ENCODE data around the gene BPIFA1.

BPIFA1 gene

DNA sequence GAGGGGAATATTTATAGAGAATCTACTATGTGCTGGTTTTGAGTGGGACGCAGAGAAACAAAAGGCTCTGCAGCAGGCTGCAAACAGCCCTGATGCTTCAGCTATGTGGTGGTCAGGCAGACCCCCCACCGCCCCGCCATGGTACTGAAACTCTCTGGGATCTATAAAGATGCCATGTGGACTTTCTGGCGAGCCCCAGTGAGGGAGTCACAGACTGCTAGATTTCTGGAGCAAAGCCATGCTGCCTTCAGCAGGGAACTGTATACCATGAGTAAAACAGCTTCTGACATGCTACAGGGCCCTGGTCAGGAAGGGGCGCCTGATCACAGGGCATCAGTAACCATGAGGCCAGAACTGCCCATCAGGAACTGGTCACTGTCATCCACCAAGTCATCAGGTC, 28.0 kb downstream of the BPIFA1 start:
- Histone ChIP-seq H3K27ac (ENCODE audit: low read length) (no peak overlapping the region), H3K36me3 (ENCODE audit: insufficient read depth, low read depth, low read length) (no peaks in the 10 kb centered on the region), H3K27me3 (ENCODE audit: insufficient read depth, low read length) (peaks cover 6% of the 10 kb centered on the region; the same call in 1 of the 2 replicates), H3K4me3 (ENCODE audit: low read length) (no peak overlapping the region), H3K4me1 (ENCODE audit: insufficient read depth, low read length) (no peaks in the 10 kb centered on the region), H3K9ac (ENCODE audit: low read depth, low read length) (no peak overlapping the region), H3K9me3 (ENCODE audit: insufficient read depth, low read depth, low read length) (no peaks in the 10 kb centered on the region)

DNA sequence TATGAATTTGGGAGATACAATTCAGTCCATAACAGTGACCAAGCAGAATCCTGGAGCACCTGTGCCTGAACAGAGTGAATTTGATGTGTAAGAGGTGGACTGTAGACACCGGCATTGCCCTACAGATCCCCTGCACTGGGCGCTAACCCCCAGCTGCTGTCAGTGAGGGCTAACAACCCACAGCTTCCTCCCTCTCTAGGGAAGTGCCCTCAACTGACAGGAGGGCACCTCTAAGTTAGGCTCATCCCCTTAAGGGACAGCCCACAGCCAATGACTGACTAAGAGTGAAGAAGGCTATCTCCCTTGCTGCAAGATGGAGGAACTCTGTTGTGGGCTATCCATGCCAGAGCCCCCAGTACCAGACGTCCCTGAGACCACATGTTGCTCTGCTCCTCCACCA, 31.9 kb downstream of the BPIFA1 start:
- no peak overlapping the region for H3K4me3 ChIP-seq (ENCODE audit: low read length)
- H3K36me3 ChIP-seq (ENCODE audit: insufficient read depth, low read depth, low read length): no peaks in the 10 kb centered on the region
- no peaks in the 10 kb centered on the region for H3K9me3 ChIP-seq (ENCODE audit: insufficient read depth, low read depth, low read length)

DNA sequence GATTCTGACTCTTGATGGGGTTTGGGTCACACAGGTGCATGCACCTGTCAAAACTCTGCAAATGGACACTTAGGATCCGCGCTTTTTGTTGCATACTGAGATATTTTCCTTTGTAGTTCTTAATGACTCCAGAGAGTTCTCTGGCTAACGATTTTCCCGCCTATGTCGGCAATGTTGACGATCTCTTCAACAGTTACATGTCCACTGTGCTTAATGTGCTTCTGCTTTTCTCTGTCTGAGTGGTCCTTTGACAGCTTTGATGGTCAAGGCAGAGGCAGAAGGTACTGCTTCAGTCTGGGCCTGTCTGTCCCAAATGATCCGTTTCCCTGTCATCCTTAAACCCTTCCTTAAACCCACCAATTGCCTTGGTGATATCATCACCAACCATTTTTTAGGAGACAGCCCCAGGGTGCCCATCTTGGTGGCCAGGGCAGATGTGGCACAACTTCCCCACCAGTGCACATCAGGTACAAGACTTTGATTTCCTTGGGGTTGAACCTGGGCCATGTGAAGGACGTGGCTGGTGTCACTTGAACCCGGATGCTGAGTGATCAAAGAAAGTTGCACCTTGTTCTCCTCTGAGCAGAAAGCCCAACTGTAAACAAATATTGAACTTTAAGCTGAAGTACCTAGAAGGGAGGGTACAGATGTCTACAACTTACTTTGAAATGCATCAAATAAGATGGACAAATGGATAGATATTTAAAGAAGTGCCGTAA, 36.5 kb downstream of the BPIFA1 start:
- H3K4me3 ChIP-seq (ENCODE audit: low read length): no peak overlapping the region
- H3K9ac ChIP-seq (ENCODE audit: low read depth, low read length): no peak overlapping the region
- no peaks in the 10 kb centered on the region for H3K4me1 ChIP-seq (ENCODE audit: insufficient read depth, low read length)
- no peaks in the 10 kb centered on the region for H3K36me3 ChIP-seq (ENCODE audit: insufficient read depth, low read depth, low read length)
- H3K9me3 ChIP-seq (ENCODE audit: insufficient read depth, low read depth, low read length): no peaks in the 10 kb centered on the region
- H3K27ac ChIP-seq (ENCODE audit: low read length): no peak overlapping the region
- H3K27me3 ChIP-seq (ENCODE audit: insufficient read depth, low read length): no peaks in the 10 kb centered on the region; the same call in 1 of the 2 replicates

More for the DNA sequence above, 31.9 kb downstream of the BPIFA1 start:
- H3K27me3 ChIP-seq (ENCODE audit: insufficient read depth, low read length): peaks cover 6% of the 10 kb centered on the region; the same call in 1 of the 2 replicates
- no peak overlapping the region for H3K27ac ChIP-seq (ENCODE audit: low read length)
- H3K4me1 ChIP-seq (ENCODE audit: insufficient read depth, low read length): no peaks in the 10 kb centered on the region
- no peak overlapping the region for H3K9ac ChIP-seq (ENCODE audit: low read depth, low read length)

DNA sequence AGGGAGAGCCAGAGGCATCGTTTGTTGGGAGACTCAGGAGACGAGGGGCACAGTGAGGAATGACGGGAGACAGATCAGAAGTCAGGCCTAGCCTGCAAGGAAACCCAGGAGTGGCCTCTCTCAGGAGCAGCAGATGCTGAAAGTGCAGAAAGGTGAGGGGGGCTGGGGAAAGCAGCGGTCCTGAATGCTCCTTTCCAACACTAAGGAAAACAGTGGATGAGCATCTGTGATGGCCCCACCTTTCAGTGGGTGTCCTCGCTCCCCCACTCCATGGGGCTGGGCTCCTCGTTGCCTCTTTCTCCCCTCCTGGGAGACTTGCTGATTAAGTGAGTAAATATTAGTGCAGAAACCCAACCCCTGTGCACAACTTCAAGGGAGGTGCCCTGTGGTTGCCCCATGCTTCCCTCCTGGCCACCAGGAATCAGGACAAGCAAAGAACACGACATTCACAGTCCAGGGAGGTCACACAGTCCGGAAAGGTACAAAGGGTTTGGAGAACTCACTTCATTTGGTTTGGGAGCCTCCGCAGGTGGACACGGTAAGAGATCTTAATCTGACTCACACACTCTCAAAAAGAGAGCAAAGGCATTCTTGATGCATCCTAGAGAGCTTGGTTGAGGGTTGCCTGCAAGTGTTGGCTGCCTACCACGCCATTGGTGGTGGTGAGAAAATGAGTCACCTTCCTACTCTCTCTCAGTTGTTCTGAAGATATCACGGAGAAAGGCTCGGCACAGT, 37.5 kb downstream of the BPIFA1 start:
- no peaks in the 10 kb centered on the region for H3K27me3 ChIP-seq (ENCODE audit: insufficient read depth, low read length)
- H3K9me3 ChIP-seq (ENCODE audit: insufficient read depth, low read depth, low read length): no peaks in the 10 kb centered on the region
- no peak overlapping the region for H3K27ac ChIP-seq (ENCODE audit: low read length)
- H3K9ac ChIP-seq (ENCODE audit: low read depth, low read length): no peak overlapping the region
- H3K4me3 ChIP-seq (ENCODE audit: low read length): no peak overlapping the region
- H3K36me3 ChIP-seq (ENCODE audit: insufficient read depth, low read depth, low read length): no peaks in the 10 kb centered on the region
- peaks cover 6% of the 10 kb centered on the region; the same call in 1 of the 2 replicates for H3K4me1 ChIP-seq (ENCODE audit: insufficient read depth, low read length)

DNA sequence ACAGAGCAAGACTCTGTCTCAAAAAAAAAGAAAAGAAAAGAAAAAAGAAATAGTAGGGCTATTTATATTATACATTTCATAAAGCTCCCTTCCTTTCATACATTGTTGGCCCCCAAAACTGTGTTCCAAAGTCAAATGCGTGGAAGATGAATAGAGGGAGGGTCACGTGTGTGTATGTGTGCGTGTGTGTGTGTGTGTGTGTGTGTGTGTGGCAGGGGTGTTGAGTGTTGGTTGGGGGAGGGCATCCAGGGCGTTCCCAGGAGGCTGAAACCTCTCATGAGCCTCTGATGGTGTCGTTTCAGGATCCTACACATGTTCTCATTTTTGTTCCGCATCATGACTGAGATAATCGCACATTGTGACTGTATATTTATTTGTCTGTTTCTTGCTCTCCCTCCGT, 39.4 kb downstream of the BPIFA1 start:
- H3K27ac ChIP-seq (ENCODE audit: low read length): no peak overlapping the region
- H3K9ac ChIP-seq (ENCODE audit: low read depth, low read length): no peak overlapping the region
- no peaks in the 10 kb centered on the region for H3K9me3 ChIP-seq (ENCODE audit: insufficient read depth, low read depth, low read length)
- H3K27me3 ChIP-seq (ENCODE audit: insufficient read depth, low read length): no peaks in the 10 kb centered on the region
- H3K4me3 ChIP-seq (ENCODE audit: low read length): no peak overlapping the region
- no peaks in the 10 kb centered on the region for H3K36me3 ChIP-seq (ENCODE audit: insufficient read depth, low read depth, low read length)
- H3K4me1 ChIP-seq (ENCODE audit: insufficient read depth, low read length): peaks cover 6% of the 10 kb centered on the region; the same call in 1 of the 2 replicates

DNA sequence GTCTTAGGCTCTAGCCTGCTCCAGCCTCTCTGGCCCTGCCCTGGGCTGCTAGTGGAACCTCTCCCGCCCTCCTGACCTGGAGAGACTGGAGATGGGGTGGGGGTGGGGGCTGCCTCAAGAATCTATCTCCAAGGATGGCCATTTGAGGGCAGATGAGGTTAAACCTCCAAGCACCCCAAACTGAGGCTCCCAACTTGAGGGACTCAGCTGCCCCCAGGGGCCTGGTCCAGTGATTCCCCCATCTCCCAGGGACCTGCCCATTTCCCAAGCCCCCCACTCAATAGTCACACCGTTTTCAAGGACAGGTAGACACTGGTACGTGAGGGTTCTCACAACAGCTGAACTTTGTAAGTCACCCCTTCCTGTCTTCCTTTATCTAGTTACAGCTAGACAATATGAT, 40.1 kb downstream of the BPIFA1 start:
- H3K27me3 ChIP-seq (ENCODE audit: insufficient read depth, low read length): no peaks in the 10 kb centered on the region

DNA sequence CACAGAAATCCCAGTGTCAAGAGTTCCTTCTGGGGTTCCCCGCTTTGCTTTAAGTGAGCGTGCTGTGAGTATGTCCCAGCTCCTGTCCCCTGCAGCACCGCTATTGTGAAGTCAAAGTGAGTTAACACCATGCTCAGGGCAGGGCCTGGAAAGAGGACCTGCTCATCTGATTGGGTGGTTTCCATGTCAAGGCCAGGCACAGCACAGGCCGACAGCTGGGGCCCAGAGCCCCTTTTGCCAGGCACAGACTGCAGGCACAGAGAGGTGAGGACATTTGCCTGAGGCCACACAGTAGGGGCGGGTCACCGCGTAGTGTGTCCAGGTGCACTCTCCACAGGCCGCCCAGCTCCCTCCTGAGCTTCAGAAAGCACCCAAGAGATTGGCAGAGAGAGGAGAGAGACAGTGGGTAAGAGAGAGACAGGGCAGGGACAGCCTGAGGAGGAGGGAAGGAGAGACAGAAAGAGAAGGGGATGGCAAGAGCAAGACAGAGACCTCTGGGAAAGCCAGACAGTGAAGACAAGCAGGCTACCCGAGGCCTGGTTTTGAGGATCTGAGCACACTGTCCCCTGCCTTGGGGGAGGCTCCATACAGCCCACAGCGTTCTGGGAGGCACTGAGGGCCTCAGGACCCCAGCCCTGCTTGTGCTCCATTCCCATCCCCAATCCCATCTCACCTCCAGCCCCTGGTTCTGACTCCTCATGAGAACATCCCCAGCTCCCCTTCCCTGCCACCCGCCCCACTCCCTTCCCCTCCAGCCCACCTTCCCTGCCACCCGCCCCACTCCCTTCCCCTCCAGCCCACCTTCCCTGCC, 40.7 kb downstream of the BPIFA1 start:
- Histone ChIP-seq H3K9ac (ENCODE audit: low read depth, low read length) (no peak overlapping the region), H3K27me3 (ENCODE audit: insufficient read depth, low read length) (no peaks in the 10 kb centered on the region), H3K4me1 (ENCODE audit: insufficient read depth, low read length) (peaks cover 6% of the 10 kb centered on the region; the same call in 1 of the 2 replicates), H3K27ac (ENCODE audit: low read length) (no peak overlapping the region), H3K4me3 (ENCODE audit: low read length) (no peak overlapping the region), H3K9me3 (ENCODE audit: insufficient read depth, low read depth, low read length) (no peaks in the 10 kb centered on the region), H3K36me3 (ENCODE audit: insufficient read depth, low read depth, low read length) (no peaks in the 10 kb centered on the region)

More for the DNA sequence above, 40.1 kb downstream of the BPIFA1 start:
- H3K9me3 ChIP-seq (ENCODE audit: insufficient read depth, low read depth, low read length): no peaks in the 10 kb centered on the region
- peaks cover 6% of the 10 kb centered on the region; the same call in 1 of the 2 replicates for H3K4me1 ChIP-seq (ENCODE audit: insufficient read depth, low read length)
- H3K27ac ChIP-seq (ENCODE audit: low read length): no peak overlapping the region
- no peak overlapping the region for H3K9ac ChIP-seq (ENCODE audit: low read depth, low read length)
- no peaks in the 10 kb centered on the region for H3K36me3 ChIP-seq (ENCODE audit: insufficient read depth, low read depth, low read length)
- no peak overlapping the region for H3K4me3 ChIP-seq (ENCODE audit: low read length)

DNA sequence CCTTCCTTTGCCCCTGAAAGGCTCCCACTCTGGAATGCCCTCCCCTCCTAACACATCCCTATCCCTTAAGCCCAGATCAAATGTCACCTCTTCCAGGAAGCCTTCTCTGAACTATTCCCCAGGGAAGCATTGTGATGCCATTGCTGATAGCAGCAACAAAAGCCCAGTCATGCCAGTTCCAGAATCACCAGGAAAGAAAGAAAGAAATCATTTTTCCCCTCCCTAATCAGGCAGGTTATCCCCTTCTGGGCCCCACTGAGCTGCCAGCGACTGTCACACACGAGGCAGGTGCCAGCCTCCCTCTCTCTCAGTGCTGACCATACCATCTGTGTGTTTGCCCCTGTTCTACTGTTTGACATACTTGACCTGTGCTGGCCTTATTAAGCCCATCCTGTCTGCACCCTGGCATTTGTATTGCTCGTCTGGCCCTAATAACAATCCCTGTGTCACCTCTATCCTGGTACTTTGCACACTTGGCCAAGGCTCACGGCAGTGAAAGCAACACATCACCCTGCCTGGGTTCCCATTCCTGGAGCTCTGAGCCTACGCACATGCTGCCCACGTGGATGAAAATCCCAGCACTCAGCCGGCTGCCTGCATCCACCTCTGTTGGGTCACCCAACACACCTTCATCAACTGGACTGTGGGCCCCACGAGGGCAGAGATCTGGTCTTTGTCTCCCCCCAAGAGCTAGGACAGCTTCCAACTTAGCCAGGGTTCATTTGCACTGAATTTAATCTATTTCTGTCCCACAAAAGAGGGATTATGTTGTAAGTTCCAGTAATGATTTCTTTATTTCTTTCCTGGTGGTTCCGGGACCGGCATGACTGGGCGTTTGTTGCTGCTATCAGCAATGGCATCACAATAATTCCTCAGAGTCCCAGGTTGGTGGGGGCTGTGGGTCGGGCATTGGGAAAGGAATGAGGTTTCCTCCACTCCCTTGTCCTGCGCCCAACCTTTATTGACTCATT, 42.0 kb downstream of the BPIFA1 start:
- Histone ChIP-seq H3K27ac (ENCODE audit: low read length) (no peak overlapping the region), H3K4me1 (ENCODE audit: insufficient read depth, low read length) (peaks cover 6% of the 10 kb centered on the region; the same call in 1 of the 2 replicates), H3K36me3 (ENCODE audit: insufficient read depth, low read depth, low read length) (no peaks in the 10 kb centered on the region), H3K27me3 (ENCODE audit: insufficient read depth, low read length) (no peaks in the 10 kb centered on the region), H3K9me3 (ENCODE audit: insufficient read depth, low read depth, low read length) (no peaks in the 10 kb centered on the region), H3K9ac (ENCODE audit: low read depth, low read length) (no peak overlapping the region), H3K4me3 (ENCODE audit: low read length) (no peak overlapping the region)

DNA sequence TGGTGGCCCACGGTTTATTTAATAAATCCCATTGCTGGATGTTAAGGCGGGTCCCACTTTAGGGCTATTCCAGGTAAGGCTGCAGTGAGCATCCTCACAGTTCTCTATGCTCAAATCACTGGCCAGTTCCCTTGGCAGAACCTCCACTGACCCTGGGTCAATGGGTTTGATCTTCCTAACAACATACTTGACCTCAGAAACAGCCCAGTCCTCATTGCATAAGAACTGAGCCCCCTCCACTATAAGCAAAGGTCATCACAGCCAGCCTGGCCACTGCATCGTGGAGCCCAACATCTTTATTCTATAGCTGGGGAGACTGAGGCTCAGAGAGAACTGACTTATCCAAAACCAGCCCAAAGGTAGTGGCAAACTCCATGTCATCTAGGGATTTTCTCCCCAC, 42.9 kb downstream of the BPIFA1 start:
- H3K9me3 ChIP-seq (ENCODE audit: insufficient read depth, low read depth, low read length): no peaks in the 10 kb centered on the region
- no peak overlapping the region for H3K9ac ChIP-seq (ENCODE audit: low read depth, low read length)
- no peak overlapping the region for H3K4me3 ChIP-seq (ENCODE audit: low read length)
- no peaks in the 10 kb centered on the region for H3K36me3 ChIP-seq (ENCODE audit: insufficient read depth, low read depth, low read length)
- peaks cover 6% of the 10 kb centered on the region; the same call in 1 of the 2 replicates for H3K4me1 ChIP-seq (ENCODE audit: insufficient read depth, low read length)
- H3K27me3 ChIP-seq (ENCODE audit: insufficient read depth, low read length): no peaks in the 10 kb centered on the region
- H3K27ac ChIP-seq (ENCODE audit: low read length): no peak overlapping the region

DNA sequence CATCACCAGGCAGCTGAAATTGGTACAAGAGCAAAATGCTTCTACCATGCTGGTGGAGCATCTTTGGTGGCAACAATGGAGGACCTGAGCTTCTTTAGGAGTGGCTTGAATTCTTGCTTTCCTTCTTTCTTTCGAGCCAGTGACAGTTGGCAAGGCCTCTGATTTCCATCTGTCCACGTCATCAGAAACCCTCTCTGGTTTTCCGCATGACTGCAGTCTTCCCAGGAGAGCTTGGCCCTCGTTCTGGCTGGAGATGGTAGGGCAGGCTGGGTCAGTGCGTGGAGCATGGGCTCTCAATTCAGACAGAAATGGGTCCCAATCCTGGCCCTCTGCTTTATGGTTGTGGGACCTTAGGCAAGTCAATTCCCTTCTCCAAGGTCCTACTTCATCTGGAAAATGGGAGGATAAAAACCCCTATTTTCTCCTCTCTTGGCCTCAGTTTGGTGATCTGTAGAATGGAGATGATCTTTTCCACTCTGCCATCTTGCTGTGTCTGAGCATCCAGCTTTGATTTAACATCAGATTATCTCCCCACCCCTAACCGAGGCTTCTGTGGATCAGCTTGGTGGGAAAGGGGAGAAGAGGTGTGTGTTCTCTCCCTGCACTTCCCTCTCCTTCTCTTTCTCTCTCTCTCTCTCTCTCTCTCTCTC, 43.6 kb downstream of the BPIFA1 start:
- Histone ChIP-seq H3K36me3 (ENCODE audit: insufficient read depth, low read depth, low read length) (no peaks in the 10 kb centered on the region), H3K27me3 (ENCODE audit: insufficient read depth, low read length) (no peaks in the 10 kb centered on the region), H3K9me3 (ENCODE audit: insufficient read depth, low read depth, low read length) (no peaks in the 10 kb centered on the region), H3K27ac (ENCODE audit: low read length) (no peak overlapping the region), H3K9ac (ENCODE audit: low read depth, low read length) (no peak overlapping the region), H3K4me3 (ENCODE audit: low read length) (no peak overlapping the region), H3K4me1 (ENCODE audit: insufficient read depth, low read length) (peaks cover 6% of the 10 kb centered on the region; the same call in 1 of the 2 replicates)

All from iPS-20b (cell line).